ENCODE data around the gene UNC5B. TPM values are rescaled to one million over a fixed set of nuclear protein-coding genes. Genes with fewer than 3 reads are reported as not detected.

UNC5B gene
- total RNA-seq, 4 donors from 2014 or later = 4.2 to 17.6 (median 8.0) TPM

GRCh38 chr10:71248210-71248609 lies 35.8 kb downstream of the UNC5B start:
- no peak overlapping the region for H3K4me3 ChIP-seq (ENCODE audit: low read depth, poor library complexity, severe bottlenecking)
- 83 to 88% methylated on average over 6 of the region's 6 CpGs for WGBS, 2 donors
- DNase-seq (ENCODE audit: low spot score in 2 of 2) = no peak
- no peak for TF ChIP-seq POLR2A (IDR thresholded peaks at IDR 0.05)
- TF ChIP-seq CTCF (IDR thresholded peaks at IDR 0.05) = no peak
- intact Hi-C loops (cut with DNase I; ENCODE audit: low total_unique reads) = no loop called here

GRCh38 chr10:71249996-71250395 lies 37.6 kb downstream of the UNC5B start:
- no peak overlapping the region for H3K4me3 ChIP-seq (ENCODE audit: low read depth, poor library complexity, severe bottlenecking)
- 88 to 96% methylated on average over 4 to 7 of the region's 7 CpGs for WGBS, 2 donors
- intact Hi-C loops (cut with DNase I; ENCODE audit: low total_unique reads) = no loop called here
- no peak for DNase-seq (ENCODE audit: low spot score in 2 of 2)
- no peak for TF ChIP-seq POLR2A (IDR thresholded peaks at IDR 0.05)
- TF ChIP-seq CTCF (IDR thresholded peaks at IDR 0.05) = no peak

- intact Hi-C loops (cut with DNase I; ENCODE audit: low total_unique reads) = no loop called here
- no peak overlapping the region for H3K4me3 ChIP-seq (ENCODE audit: low read depth, poor library complexity, severe bottlenecking)
- no peak for TF ChIP-seq CTCF (IDR thresholded peaks at IDR 0.05)
- TF ChIP-seq POLR2A (IDR thresholded peaks at IDR 0.05) = no peak
- WGBS, 2 donors = 55 to 81% methylated on average over 3 of the region's 3 CpGs
- DNase-seq (ENCODE audit: low spot score in 2 of 2) = no peak
Observed at GRCh38 chr10:71250405-71250804, 38.0 kb downstream of the UNC5B start.

GRCh38 chr10:71250842-71251241 lies 38.5 kb downstream of the UNC5B start:
- DNase-seq (ENCODE audit: low spot score in 2 of 2) = no peak
- intact Hi-C loops (cut with DNase I; ENCODE audit: low total_unique reads) = no loop called here
- 84 to 100% methylated on average over 1 of the region's 1 CpG for WGBS, 2 donors
- TF ChIP-seq POLR2A (IDR thresholded peaks at IDR 0.05) = no peak
- TF ChIP-seq CTCF (IDR thresholded peaks at IDR 0.05) = no peak
- no peak overlapping the region for H3K4me3 ChIP-seq (ENCODE audit: low read depth, poor library complexity, severe bottlenecking)

GRCh38 chr10:71251319-71251718 lies 38.9 kb downstream of the UNC5B start:
- TF ChIP-seq CTCF (IDR thresholded peaks at IDR 0.05) (no peak), POLR2A (IDR thresholded peaks at IDR 0.05) (no peak)

GRCh38 chr10:71252220-71252619 lies 39.9 kb downstream of the UNC5B start:
- 81 to 91% methylated on average over 6 of the region's 6 CpGs for WGBS, 2 donors
- intact Hi-C loops (cut with DNase I; ENCODE audit: low total_unique reads) = no loop called here
- H3K4me3 ChIP-seq (ENCODE audit: low read depth, poor library complexity, severe bottlenecking) = no peak overlapping the region
- TF ChIP-seq POLR2A (IDR thresholded peaks at IDR 0.05) (no peak), CTCF (IDR thresholded peaks at IDR 0.05) (no peak)
- no peak for DNase-seq (ENCODE audit: low spot score in 2 of 2)

More at GRCh38 chr10:71251319-71251718, 38.9 kb downstream of the UNC5B start:
- 85 to 87% methylated on average over 6 of the region's 6 CpGs for WGBS, 2 donors
- no peak overlapping the region for H3K4me3 ChIP-seq (ENCODE audit: low read depth, poor library complexity, severe bottlenecking)
- no peak for DNase-seq (ENCODE audit: low spot score in 2 of 2)
- intact Hi-C loops (cut with DNase I; ENCODE audit: low total_unique reads) = no loop called here
